Body of pancreas (tissue), 4 donors: ENCODE results near the gene NAMPT. TPM values are rescaled to one million over a fixed set of nuclear protein-coding genes. Genes with fewer than 3 reads are reported as not detected.

ENCODE experiments used
- ATAC-seq: fragments of 150-250 bp; one replicate; pipeline ENCODE4 v1.9.1; 2016
- DNase-seq, 4 donors: peaks; one replicate each; pipeline ENCODE4 v3.0.0-alpha.2; 2019
- H3K27ac ChIP-seq, 4 donors: fragments of 200-600 bp; sonication (generic); 1 replicate in 3 of 4; 2 replicates in 1 of 4; pipeline versions ENCODE4 v1.5.1 to v1.6.1; 2016 to 2019; ENCODE audit warnings: mild to moderate bottlenecking in 1 of 4, mixed read lengths in 1 of 4, moderate library complexity in 1 of 4
- H3K27me3 ChIP-seq, 2 donors: fragments of 200-600 bp; sonication (generic); one replicate each; pipeline ENCODE4 v1.6.0; 2016; ENCODE audit warnings: mild to moderate bottlenecking in 1 of 2
- H3K36me3 ChIP-seq, 2 donors: fragments of 200-600 bp; sonication (generic); replicated peaks in 1 of 2; 2 replicates each; pipeline ENCODE4 v1.5.1; 2016; ENCODE audit warnings: low read depth in 2 of 2; ENCODE audit not compliant: insufficient read depth in 1 of 2
- H3K4me1 ChIP-seq: fragments of 200-600 bp; sonication (generic); one replicate; pipeline ENCODE4 v1.6.0; 2016
- H3K4me3 ChIP-seq, 2 donors: fragments of 200-600 bp; sonication (generic); 1 replicate in 1 of 2; 2 replicates in 1 of 2; pipeline ENCODE4 v1.5.1; 2016 to 2019
- H3K9me3 ChIP-seq, 3 donors: fragments of 200-600 bp; sonication (generic); 1 replicate in 2 of 3; 2 replicates in 1 of 3; pipeline ENCODE4 v1.5.1; 2016
- POLR2A ChIP-seq, 3 donors: fragments of 450-650 bp; IDR thresholded peaks; one replicate each; pipeline ENCODE4 v1.6.1; 2016; ENCODE audit warnings: antibody characterized with exemption in 3 of 3, mild to moderate bottlenecking in 2 of 3
- WGBS, 2 donors: methylation state at CpG; one replicate each; pipeline ENCODE4 v1.1.5; 2017; 5-methylcytosine and 5-hydroxymethylcytosine counted together
- intact Hi-C: fragments of 100-400 bp; cut with DNase I; formaldehyde crosslinking; loops from one replicate; pipeline ENCODE4 v1.15.1; 2023
- total RNA-seq, 2 donors: library from RNA; depleted of rRNA; stranded (reverse); fragments of >200 nt; gene quantifications; one replicate each; pipeline ENCODE4 v1.1.0, GENCODE V29; 2016
- TF ChIP-seq, protein P1 (sequence below), 7 experiments: fragments of 450-650 bp in 4 of 7; fragments of 200-600 bp in 3 of 7; sonication (generic) in 3 of 7; IDR thresholded peaks; one replicate each; pipeline ENCODE4 v1.5.1; 2016 to 2019; ENCODE audit warnings: antibody characterized with exemption in 7 of 7

The NAMPT gene
- total RNA-seq, 2 donors from 2014 or later: 56.0 to 78.9 TPM

- TF ChIP-seq, protein P1, sequence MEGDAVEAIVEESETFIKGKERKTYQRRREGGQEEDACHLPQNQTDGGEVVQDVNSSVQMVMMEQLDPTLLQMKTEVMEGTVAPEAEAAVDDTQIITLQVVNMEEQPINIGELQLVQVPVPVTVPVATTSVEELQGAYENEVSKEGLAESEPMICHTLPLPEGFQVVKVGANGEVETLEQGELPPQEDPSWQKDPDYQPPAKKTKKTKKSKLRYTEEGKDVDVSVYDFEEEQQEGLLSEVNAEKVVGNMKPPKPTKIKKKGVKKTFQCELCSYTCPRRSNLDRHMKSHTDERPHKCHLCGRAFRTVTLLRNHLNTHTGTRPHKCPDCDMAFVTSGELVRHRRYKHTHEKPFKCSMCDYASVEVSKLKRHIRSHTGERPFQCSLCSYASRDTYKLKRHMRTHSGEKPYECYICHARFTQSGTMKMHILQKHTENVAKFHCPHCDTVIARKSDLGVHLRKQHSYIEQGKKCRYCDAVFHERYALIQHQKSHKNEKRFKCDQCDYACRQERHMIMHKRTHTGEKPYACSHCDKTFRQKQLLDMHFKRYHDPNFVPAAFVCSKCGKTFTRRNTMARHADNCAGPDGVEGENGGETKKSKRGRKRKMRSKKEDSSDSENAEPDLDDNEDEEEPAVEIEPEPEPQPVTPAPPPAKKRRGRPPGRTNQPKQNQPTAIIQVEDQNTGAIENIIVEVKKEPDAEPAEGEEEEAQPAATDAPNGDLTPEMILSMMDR (IDR thresholded peaks at IDR 0.05): no peak
- no peak for TF ChIP-seq POLR2A (IDR thresholded peaks at IDR 0.05)
- Histone ChIP-seq H3K9me3 (peaks cover 0 to 7% (median 0%) of the 10 kb centered on the region in 3 donors), H3K27me3 (no peaks in the 10 kb centered on the region), H3K27ac (no peak overlapping the region), H3K36me3 (peaks cover 8 to 11% of the 10 kb centered on the region in 2 donors), H3K4me1 (no peaks in the 10 kb centered on the region), H3K4me3 (no peak overlapping the region)
- ATAC-seq (no peak), DNase-seq (no peak)
- intact Hi-C loops: no loop called here
- WGBS, 2 donors: 82 to 91% methylated on average over 5 of the region's 5 CpGs
These were observed 37.7 kb downstream of the NAMPT start for GRCh38 chr7:106246902-106247711.

GRCh38 chr7:106243893-106244292 is 40.9 kb downstream of the NAMPT start:
- ATAC-seq (no peak), DNase-seq (no peak)
- intact Hi-C loops: no loop called here
- TF ChIP-seq, protein P1 (IDR thresholded peaks at IDR 0.05): no peak
- no peak for TF ChIP-seq POLR2A (IDR thresholded peaks at IDR 0.05)
- Histone ChIP-seq H3K36me3 (peaks cover 3 to 6% of the 10 kb centered on the region in 2 donors), H3K27ac (no peak overlapping the region), H3K9me3 (peaks cover 0 to 7% (median 0%) of the 10 kb centered on the region in 3 donors), H3K4me1 (no peaks in the 10 kb centered on the region), H3K4me3 (no peak overlapping the region), H3K27me3 (no peaks in the 10 kb centered on the region)
- 59 to 66% methylated on average over 2 of the region's 2 CpGs for WGBS, 2 donors

- WGBS, 2 donors: 62 to 65% methylated on average over 3 of the region's 3 CpGs
- Histone ChIP-seq H3K36me3 (no peaks in the 10 kb centered on the region), H3K9me3 (no peaks in the 10 kb centered on the region), H3K4me1 (no peaks in the 10 kb centered on the region), H3K27ac (no peak overlapping the region), H3K27me3 (no peaks in the 10 kb centered on the region), H3K4me3 (no peak overlapping the region)
- TF ChIP-seq, protein P1 (IDR thresholded peaks at IDR 0.05): no peak
- no peak for TF ChIP-seq POLR2A (IDR thresholded peaks at IDR 0.05)
- ATAC-seq: no peak
- DNase-seq: no peak
- intact Hi-C loops: no loop called here
These were observed 45.4 kb downstream of the NAMPT start for GRCh38 chr7:106239406-106239805.

DNA sequence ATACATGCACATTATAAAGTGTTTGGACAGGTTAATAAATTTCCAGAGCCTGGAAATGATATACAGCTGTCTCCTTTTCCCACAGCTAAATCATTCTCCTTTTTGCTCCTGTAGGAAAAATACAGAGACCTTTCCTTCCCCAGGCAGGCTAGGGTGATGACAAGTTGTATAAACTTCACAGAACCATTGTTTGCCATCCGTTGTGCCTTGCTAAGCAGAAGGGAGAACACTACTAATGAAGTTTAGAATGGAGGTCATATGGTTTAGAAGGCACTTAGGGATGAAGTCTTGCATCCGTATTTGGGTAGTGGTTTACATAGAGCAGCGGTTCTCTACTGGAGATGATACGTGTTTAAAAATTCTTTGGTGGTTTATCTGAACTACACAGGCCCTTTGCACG is 46.0 kb downstream of the NAMPT start:
- TF ChIP-seq POLR2A (IDR thresholded peaks at IDR 0.05): no peak
- TF ChIP-seq, protein P1 (IDR thresholded peaks at IDR 0.05): no peak
- intact Hi-C loops: no loop called here
- DNase-seq (no peak), ATAC-seq (no peak)
- Histone ChIP-seq H3K4me3 (no peak overlapping the region), H3K9me3 (no peaks in the 10 kb centered on the region), H3K27ac (no peak overlapping the region), H3K36me3 (no peaks in the 10 kb centered on the region), H3K4me1 (no peaks in the 10 kb centered on the region), H3K27me3 (no peaks in the 10 kb centered on the region)
- 76 to 82% methylated on average over 5 of the region's 5 CpGs for WGBS, 2 donors

- Histone ChIP-seq H3K27ac (no peak overlapping the region), H3K27me3 (no peaks in the 10 kb centered on the region), H3K4me3 (no peak overlapping the region), H3K4me1 (no peaks in the 10 kb centered on the region), H3K36me3 (no peaks in the 10 kb centered on the region), H3K9me3 (no peaks in the 10 kb centered on the region)
- 72 to 76% methylated on average over 5 of the region's 5 CpGs for WGBS, 2 donors
- TF ChIP-seq, protein P1 (IDR thresholded peaks at IDR 0.05): no peak
- no peak for TF ChIP-seq POLR2A (IDR thresholded peaks at IDR 0.05)
- no peak for DNase-seq
- intact Hi-C loops: no loop called here
- ATAC-seq: no peak
These were observed 48.7 kb downstream of the NAMPT start for GRCh38 chr7:106236065-106236464.
